ENCODE measurements around the gene PIK3CD.

GRCh38 chr1:9680828-9681227 lies 29.3 kb downstream of the PIK3CD start:
- TF ChIP-seq CTCF (conservative IDR thresholded peaks at IDR 0.05; ENCODE audit: low read depth, low read length), result no peak
- no peak for TF ChIP-seq EZH2 (IDR thresholded peaks at IDR 0.05; ENCODE audit: low read length, unreplicated experiment)
- no peak for TF ChIP-seq EZH2phosphoT487 (IDR thresholded peaks at IDR 0.05; ENCODE audit: borderline replicate concordance, low read length)
